ENCODE measurements around the gene ZBTB17.

DNA sequence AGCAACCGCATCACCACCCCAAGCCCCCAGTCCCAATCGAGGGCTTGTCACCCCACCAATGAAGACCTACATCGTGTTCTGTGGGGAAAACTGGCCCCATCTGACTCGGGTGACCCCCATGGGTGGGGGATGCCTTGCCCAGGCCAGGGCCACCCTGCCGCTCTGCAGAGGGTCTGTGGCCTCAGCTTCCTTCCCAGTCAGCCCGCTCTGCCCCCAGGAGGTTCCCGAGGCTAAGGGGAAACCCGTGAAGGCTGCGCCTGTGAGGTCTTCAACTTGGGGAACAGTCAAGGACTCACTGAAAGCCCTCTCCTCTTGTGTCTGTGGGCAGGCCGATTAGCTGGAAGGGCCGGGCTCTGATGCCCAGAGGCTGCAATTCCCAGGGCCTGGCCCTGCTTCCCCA is 30.1 kb upstream of the ZBTB17 start:
- TF ChIP-seq CTCF (IDR thresholded peaks at IDR 0.05) (no peak), POLR2AphosphoS5 (IDR thresholded peaks at IDR 0.05) (no peak)

Measured in sigmoid colon (tissue), 4 donors.